ENCODE results near the gene RFESD.

The RFESD gene

DNA sequence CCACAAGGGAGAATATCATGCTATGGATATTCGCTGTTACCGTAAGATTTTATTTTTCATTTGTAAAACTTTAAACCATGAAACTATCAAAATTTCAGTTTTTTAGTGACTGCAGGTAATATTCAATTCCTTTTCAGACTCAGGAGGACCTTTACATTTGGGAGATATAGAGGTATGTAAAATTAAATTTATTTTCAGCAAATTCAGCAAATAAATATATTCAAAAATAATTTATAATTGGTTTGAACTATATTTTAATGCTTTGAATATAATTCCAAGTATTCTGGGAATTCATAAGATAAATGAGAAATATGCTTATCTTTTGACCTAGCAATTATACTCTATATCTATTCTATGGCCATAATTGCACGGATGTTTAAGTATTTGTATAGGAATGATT, 7.6 kb downstream of the RFESD start:
- in situ Hi-C loops (cut with MboI; ENCODE audit: low sequenced_read_pairs), result no loop called here

DNA sequence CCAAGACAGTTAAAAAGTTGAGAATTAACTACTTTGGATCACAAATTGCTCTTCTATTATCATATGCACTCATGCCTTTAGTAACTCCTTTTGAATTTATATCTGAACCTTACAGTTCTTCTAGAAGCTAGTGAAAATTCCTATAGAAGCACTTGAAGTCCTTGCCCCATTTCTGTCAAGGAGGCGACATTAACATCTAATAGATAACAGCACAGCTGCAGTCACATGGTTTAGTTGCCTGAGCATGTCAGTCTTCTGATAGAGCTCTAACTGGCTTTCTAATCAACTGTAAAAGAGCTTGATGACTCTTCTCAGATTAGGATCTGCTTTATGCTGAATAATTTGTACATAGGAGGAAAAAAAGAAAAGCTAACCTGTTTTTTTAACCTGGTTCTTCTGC, 9.0 kb downstream of the RFESD start:
- in situ Hi-C loops (cut with MboI; ENCODE audit: low sequenced_read_pairs), result no loop called here

DNA sequence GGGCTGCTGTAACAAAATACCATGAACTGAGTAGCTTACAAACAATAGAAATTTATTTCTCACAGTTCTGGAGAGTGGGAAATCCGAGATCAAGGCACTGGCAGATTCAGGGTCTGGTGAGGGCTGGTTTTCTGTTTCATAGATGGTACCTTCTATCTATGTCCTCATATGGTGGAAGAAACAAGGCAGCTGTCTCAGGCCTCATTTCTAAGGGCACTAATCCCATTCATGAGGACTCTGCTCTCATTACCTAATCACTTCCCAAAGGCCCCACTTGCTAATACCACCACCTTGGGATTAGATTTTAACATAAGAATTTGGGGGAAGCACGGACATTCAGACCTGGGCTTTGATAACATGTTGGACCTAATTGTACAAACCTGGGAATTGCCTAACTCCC, 13.5 kb downstream of the RFESD start:
- in situ Hi-C loops (cut with MboI; ENCODE audit: low sequenced_read_pairs), result loop anchor here (10.0 kb wide), 1 partner anchor 185 kb away; no protein-coding TSS in a partner anchor

DNA sequence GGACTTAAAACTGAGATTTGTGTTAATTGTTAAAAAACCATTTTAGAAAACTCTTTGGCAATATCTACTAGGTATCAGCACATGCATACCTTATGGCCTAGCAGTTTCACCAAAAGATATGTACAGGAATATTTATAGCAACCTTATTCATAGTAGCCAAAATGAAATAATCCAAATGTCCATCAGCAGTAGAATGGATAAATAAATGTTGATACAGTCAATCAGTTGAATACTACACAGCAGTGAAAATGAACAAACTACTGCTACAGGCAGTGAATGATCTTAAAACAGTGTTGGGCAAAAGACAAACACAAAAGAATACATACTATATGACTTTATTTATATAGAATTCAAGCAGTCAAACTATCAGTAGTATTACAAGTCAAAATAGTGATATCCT, 16.4 kb downstream of the RFESD start:
- in situ Hi-C loops (cut with MboI; ENCODE audit: low sequenced_read_pairs), result loop anchor here (10.0 kb wide), 1 partner anchor 182 kb away; no protein-coding TSS in a partner anchor

DNA sequence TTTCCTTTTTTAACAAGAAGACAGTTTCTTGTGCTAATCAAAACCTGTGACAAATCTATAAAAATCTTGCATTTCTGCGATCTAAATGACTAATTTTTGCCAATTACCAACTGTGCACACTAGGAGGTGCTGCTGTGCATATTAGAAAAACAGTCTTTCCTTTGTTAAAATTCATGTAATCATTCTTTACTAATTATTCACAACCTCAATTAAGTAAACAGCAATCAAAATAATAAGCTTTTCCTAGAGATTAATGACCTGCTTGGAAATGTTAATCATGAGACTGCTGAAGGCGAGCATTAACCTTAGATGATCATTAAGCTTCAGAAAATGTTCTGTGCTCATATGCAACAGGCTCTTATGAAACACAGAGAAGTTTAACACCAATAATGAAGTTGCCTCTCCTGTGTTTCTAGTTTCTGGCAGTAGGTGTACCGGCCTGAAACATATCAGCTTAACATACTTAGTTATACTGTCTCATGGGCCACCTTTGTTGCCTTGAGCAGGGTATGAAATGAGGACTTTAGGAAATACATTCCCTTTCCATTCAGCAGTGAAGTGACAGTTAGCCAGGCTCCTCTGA, 17.7 kb downstream of the RFESD start:
- in situ Hi-C loops (cut with MboI; ENCODE audit: low sequenced_read_pairs), result loop anchor here (10.0 kb wide), 1 partner anchor 181 kb away; no protein-coding TSS in a partner anchor

DNA sequence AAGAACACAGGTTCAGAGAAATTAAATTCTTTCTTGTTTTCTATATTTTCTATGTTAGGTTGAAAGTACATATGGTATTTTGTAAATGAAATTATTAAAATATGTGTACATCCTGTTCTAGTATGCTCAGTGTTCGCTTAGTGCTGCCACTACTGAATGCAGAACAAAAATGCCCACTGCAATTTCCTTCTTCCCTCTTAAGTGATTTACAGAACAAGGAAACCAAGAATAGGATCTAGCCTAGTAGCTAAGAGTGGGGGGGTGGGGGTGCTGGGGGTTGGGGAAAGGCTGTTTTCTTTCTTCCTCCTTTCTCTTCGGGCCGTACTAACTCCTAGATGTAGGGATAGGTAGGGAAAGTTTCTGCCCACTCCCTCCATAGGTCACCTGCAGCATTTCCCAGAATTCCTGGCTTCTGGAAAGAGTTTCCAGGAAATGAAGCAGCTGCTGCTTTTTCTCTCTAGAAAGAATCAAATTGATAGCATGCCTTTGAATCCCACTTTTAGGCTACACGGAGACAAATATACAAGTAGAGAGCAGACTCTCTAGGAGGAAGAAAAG, 20.6 kb downstream of the RFESD start:
- in situ Hi-C loops (cut with MboI; ENCODE audit: low sequenced_read_pairs), result loop anchor here (10.0 kb wide), 1 partner anchor 178 kb away; no protein-coding TSS in a partner anchor

DNA sequence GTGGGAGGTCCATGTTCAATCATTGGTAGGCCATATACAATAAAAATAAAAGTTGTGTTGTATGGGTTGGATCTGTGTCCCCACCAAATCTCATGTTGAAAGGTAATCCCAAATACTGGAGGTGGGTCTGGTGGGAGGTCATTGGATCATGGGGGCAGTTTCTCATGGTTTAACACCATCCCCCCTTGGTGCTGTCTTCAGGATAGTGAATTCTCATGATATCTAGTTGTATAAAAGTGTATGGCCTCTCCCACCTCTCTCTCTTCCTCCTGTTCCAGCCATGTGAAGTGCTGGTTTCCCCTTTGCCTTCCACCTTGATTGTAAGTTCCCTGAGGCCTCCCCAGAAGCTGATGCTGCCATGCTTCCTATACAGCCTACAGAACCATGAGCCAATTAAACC, 21.1 kb downstream of the RFESD start:
- in situ Hi-C loops (cut with MboI; ENCODE audit: low sequenced_read_pairs), result loop anchor here (10.0 kb wide), 1 partner anchor 177 kb away; no protein-coding TSS in a partner anchor

DNA sequence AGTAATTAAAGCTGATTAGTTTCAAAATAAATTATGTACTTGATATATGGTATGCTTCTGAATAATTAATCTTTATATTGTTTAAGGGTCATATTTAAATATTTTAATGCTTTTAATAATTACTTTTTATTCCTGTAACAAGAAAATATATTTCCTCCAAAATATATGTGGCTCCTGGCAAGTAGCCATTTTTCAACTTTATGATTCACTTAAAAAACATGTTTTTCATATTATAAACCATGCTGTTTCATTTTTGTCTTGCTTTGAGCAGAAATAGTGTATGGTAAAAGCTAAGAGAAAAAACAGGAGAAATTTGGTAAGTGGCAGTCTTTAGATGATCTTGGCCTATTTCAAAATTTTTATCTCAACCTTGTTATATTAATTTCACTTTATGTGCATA, 21.6 kb downstream of the RFESD start:
- in situ Hi-C loops (cut with MboI; ENCODE audit: low sequenced_read_pairs), result loop anchor here (10.0 kb wide), 1 partner anchor 177 kb away; no protein-coding TSS in a partner anchor

DNA sequence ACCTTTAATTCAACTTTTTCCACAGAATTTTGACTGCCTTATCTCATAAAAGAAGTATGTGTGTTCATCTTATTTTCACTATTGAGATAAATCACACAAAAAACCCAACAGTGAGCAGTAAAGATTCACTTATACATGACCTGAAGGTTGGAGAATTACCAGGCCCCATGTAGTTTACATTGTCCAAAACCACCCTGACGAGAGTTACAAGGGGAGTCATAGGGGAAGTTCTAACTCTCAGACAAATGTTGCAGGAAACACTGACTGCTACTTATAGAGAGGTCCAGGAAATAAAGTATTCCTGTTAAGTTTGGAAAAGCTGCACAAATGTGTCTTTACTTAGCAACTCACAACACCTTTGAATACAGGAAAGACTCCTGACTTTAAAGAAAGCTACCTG, 22.2 kb downstream of the RFESD start:
- in situ Hi-C loops (cut with MboI; ENCODE audit: low sequenced_read_pairs), result loop anchor here (10.0 kb wide), 1 partner anchor 176 kb away; no protein-coding TSS in a partner anchor

DNA sequence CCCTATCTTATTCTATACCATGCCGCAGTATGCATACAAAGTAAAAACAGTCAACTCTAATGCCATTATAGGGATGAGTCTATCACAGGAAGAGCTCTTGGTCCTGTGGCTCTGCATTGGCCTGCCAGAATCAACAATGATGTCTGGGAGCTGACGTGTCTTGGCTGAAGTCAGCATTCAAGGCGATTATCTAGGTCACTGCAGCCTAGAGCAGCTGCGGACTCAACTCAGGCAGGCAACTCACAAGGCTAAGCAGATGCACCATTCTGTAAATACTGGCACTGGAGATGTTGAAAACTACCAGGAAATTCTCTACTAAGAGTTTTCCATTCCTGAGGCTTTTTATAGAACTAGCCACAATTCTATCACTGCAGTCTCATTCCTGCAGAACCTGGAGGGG, 23.0 kb downstream of the RFESD start:
- in situ Hi-C loops (cut with MboI; ENCODE audit: low sequenced_read_pairs), result loop anchor here (10.0 kb wide), 1 partner anchor 175 kb away; no protein-coding TSS in a partner anchor

DNA sequence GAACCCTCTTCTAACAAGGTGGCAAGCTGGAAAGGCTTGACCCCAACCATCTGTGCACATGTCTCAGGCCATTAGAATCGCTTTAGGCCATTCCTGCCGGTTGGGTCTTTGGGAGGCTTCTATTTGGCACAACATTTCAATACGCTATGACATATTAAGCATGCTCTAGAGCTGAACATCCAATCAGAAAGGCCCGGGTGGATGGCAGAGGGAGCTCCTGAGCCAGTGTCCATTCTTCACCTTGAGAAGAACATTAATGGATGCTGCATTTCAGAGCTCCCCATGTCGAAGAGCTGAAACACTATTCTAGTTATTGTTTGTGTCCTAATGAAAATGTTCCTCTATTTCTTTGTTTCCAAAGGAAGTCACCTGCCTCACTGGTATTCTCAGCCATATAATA, 23.4 kb downstream of the RFESD start:
- in situ Hi-C loops (cut with MboI; ENCODE audit: low sequenced_read_pairs), result loop anchor here (10.0 kb wide), 1 partner anchor 175 kb away; no protein-coding TSS in a partner anchor

DNA sequence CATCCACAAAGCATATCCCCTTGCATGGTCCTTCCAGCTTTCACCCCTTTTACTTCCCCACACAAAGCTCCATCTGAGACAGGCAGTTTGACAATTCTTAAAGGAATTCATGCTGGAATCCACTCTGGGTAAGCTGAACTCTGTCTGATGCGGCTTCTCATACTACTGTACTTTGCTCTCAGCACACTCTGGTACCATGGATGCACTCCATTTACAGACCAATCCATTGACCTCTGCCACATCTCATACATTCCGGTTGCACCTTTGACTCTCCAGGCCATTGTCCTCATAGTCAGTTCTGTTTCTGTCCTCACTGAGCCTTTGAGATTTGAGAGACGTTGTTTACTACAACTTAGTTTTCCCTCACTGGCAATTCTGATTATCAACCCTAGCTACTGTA, 24.0 kb downstream of the RFESD start:
- in situ Hi-C loops (cut with MboI; ENCODE audit: low sequenced_read_pairs), result no loop called here

DNA sequence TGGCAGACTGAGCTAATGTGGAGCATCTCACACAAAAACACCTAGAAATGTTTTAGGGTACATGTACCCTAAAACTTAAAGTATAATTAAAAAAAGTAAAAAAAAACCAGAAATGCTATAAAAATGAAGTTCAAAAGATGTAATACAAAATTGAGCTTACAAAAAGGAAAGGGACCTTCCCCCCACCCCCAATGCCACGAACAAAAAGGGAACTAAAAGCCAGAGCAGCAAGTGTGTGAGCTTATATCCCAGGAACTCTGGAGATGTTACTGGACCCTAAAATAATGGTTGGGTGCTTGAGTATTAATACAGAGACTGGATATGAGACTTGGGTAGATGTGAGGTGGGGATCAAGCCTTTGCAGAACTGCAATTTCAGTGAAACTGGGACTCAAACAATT, 25.2 kb downstream of the RFESD start:
- in situ Hi-C loops (cut with MboI; ENCODE audit: low sequenced_read_pairs), result no loop called here

DNA sequence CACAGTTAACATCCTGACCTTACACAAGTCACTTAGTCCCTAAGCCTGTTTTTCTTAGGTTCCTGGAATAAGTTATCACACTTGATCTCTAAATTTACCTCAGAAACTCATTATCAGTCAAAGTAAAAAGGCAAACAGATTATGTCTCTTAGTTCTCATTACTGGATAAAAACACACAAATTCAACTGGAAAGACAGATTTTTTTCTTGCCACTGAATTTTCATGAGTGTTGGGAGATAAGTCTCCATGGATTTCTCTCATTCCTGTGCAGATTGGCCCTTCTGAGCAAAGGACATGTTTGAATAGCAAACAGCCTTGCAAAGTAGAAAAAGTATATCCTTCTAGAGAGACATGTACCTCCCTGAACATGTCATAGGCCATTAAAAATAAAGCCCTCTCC, 26.1 kb downstream of the RFESD start:
- in situ Hi-C loops (cut with MboI; ENCODE audit: low sequenced_read_pairs), result no loop called here

DNA sequence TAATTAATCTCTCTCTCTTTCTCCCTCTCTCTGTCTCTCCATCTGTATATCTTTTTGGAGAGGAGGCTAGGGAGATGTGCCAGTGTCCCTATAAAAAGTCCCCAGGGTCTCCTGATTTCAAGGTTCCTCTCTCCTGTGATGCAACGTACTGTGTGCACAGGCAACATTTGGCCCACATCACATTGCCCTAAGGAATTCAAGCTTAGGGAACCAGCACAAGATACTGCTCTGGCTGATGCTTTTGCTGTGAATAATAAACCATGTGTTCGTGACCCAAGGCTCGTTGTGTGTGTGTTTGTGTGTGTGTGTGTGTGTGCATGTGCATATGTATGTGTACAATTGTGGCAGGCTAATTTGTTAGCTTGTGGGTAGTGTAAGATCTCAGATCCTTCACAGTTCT, 26.5 kb downstream of the RFESD start:
- in situ Hi-C loops (cut with MboI; ENCODE audit: low sequenced_read_pairs), result no loop called here

DNA sequence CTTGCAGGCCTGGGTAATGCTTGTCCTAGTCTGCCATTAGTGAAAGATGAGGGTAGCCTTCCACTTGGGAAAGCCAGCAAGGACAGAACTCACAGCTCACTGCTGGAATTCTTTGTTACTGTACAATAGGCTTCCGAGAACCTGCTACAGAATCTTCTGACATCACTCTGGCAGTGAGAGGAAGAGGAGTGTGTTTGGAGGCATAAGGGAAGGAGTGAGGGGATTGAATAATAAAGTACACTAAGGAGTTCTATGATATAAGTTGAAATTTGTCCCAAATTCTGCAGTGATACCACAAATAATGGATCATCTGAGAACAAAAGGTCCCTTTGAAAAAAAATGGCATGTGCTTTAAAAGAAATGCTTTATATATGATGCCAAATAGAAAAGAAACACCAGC, 36.3 kb downstream of the RFESD start, which contains the start of gene SPATA9:
SPATA9 (minus strand) TSS at position 101 of the 400 bp plus-strand sequence. CDS start 137 bp downstream, outside the sequence.
- in situ Hi-C loops (cut with MboI; ENCODE audit: low sequenced_read_pairs), result no loop called here

DNA sequence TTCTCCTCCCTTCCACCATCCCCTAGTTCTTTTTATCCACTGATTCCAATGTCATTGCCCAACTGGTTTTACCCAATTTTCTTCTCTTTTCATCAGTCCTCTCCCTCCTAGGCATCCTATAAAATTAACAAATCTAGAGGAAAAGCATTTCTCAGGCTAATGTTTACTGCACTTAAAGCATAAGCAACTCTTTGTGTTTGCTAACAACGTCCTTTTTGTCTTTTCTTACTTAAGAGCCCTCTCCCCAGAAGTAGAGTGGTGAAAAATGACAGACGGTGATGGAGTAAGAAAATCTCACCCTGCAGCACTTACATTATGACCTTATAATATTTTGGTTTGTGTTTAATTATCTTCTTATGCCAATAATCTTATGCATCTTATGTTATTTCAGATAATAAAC, 37.8 kb downstream of the RFESD start:
- in situ Hi-C loops (cut with MboI; ENCODE audit: low sequenced_read_pairs), result no loop called here

DNA sequence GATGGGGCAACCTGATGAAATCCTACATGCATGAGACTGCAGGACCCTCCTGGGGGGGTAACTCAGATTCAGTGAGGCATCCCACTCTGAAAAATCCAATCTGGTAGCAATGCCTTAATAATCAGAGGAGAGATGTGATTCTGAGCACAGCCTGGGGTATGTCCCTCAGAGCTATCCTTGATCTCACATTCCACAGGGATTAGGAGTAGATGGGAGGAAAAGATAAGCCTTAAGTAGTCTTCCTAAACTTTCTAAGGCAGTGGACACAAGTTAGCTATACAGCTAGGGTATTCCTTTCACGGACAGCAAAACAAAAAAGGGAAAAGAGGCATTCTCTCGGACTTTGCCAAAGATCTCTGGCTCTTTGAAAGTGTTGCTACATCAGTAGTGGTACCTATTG, 40.1 kb downstream of the RFESD start:
- in situ Hi-C loops (cut with MboI; ENCODE audit: low sequenced_read_pairs), result no loop called here

DNA sequence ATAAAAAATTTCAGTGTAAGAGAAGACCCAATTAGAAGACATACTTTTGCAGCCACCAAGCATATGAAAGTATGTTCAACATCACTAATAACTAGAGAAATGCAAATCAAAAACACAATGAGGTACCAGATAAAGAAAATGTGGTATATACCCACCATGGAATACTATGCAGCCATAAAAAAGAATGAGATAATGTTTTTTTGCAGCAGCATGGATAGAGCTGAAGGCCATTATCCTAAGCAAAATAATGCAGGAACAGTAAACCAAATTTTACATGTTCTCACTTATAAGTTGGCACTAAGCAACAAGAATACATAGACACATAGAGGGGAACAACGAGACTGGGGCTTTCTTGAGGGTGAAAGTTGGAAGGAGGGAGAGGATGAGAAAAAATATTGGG, 43.1 kb downstream of the RFESD start:
- in situ Hi-C loops (cut with MboI; ENCODE audit: low sequenced_read_pairs), result no loop called here

DNA sequence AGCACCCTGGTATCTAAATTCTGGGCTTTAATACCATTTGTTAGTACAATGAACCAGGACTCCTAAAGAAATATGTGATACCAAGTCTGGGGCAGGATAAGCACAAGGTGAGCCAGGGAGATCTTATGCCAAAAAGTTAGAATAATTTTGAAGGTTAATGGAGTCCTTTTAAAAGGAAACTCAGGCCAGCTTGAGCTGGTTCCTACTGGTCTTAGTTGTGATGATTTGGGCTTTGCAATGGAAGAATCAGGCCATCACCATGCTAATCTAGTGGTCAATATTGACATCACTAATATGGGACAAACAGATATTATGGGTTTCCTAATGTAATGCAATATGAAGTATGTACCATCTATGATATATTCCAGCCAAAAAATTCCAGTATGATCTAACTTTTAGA, 43.8 kb downstream of the RFESD start:
- in situ Hi-C loops (cut with MboI; ENCODE audit: low sequenced_read_pairs), result no loop called here

DNA sequence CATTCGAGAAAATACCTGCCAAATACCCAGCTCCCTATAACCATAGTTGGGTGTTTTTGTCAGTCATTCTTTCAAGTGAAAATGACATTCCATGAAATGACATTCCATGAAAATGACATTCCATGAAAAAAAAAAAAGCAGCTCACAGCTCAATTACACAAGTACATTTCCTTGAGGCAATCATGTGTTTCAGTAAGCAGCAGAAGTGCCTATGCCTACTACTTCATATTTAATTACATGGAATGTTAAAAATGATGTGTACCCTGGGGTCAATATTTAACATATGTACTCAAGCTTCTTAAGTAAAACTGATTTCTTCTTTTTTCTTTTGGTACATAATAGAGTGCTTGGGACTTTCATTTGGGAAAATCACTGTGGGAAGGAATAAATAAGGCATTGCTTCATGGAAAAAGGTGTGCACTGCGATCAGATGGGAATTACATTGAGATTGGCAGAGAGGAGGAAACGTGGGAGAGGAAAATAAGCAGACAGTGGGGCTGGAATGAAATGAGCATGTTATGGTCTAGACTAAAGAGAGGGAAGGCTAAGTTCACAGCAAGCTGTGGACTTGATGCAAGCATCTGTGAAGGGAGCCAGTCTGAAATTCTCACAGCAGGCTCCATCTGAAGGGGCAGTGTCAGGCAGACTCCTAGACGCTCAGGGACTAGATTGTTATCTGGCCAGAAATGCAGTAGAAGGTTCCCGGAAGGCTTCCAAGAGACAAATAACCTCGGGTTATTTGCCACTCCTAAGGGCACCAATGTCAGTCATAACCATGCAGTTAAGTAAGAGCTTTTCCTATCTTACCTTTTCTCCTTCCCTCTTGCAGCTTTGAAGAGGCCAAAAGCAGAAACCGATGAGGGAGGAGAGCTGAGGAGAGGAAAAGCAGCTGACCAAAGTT, 51.5 kb downstream of the RFESD start:
- in situ Hi-C loops (cut with MboI; ENCODE audit: low sequenced_read_pairs), result no loop called here
